Measurements from ENCODE around the gene KCNA1. TPM values are rescaled to one million over a fixed set of nuclear protein-coding genes. Genes with fewer than 3 reads are reported as not detected.

KCNA1 gene
- total RNA-seq, 1 experiment from 2014 or later, result 0.98 TPM

- Histone ChIP-seq H2AK5ac (ENCODE audit: insufficient read length, low read length) (no peak overlapping the region), H3K4me2 (ENCODE audit: insufficient read depth, insufficient read length, low read length) (no peak overlapping the region), H3K9ac (ENCODE audit: extremely low read depth, insufficient read length, low read length) (no peak overlapping the region), H2BK120ac (ENCODE audit: low read depth, low read length, poor library complexity, severe bottlenecking) (no peak overlapping the region), H3K4ac (ENCODE audit: low read depth, low read length) (no peak overlapping the region), H2BK12ac (ENCODE audit: insufficient read length, low read depth, low read length) (no peak overlapping the region), H2BK15ac (ENCODE audit: low read depth, low read length) (no peak overlapping the region), H3K18ac (ENCODE audit: insufficient read length, low read depth, low read length) (no peak overlapping the region), H3K23ac (ENCODE audit: insufficient read length, low read depth, low read length) (no peak overlapping the region), H3K14ac (ENCODE audit: insufficient read depth, low read length) (no peak overlapping the region), H2BK5ac (ENCODE audit: insufficient read length, low read length) (no peak overlapping the region), H4K8ac (replicated peaks; ENCODE audit: insufficient read length, low read depth, low read length) (no peak overlapping the region), H3K79me1 (ENCODE audit: insufficient read depth, low read depth, low read length, poor library complexity, severe bottlenecking) (no peaks in the 10 kb centered on the region), H3K27me3 (ENCODE audit: insufficient read depth, low read length) (no peaks in the 10 kb centered on the region), H4K20me1 (ENCODE audit: control insufficient read depth, insufficient read depth, insufficient read length) (no peaks in the 10 kb centered on the region), H4K5ac (ENCODE audit: insufficient read length, low read depth, low read length) (no peak overlapping the region), H3K56ac (ENCODE audit: insufficient read length, low read depth, low read length) (no peak overlapping the region), H3T11ph (ENCODE audit: low read length) (no peak overlapping the region), H3K4me1 (ENCODE audit: insufficient read depth, low read length) (no peaks in the 10 kb centered on the region), H2BK20ac (ENCODE audit: low read depth, low read length, poor library complexity, severe bottlenecking) (no peak overlapping the region), H3K27ac (ENCODE audit: insufficient read length, low read depth, low read length) (no peak overlapping the region), H3K23me2 (ENCODE audit: insufficient read length, low read depth, low read length, poor library complexity, severe bottlenecking) (no peaks in the 10 kb centered on the region), H2AFZ (ENCODE audit: low read length) (no peak overlapping the region), H4K91ac (ENCODE audit: insufficient read length, low read depth, low read length) (no peak overlapping the region), H3K79me2 (ENCODE audit: insufficient read depth, low read length) (no peaks in the 10 kb centered on the region), H3K9me3 (ENCODE audit: control insufficient read depth, low read depth, low read length) (no peaks in the 10 kb centered on the region)
- Mint-ChIP-seq H3K27ac (no peak overlapping the region), H3K9me3 (no peaks in the 10 kb centered on the region), H3K4me1 (peaks cover 0 to 2% of the 10 kb centered on the region in 2 experiments; a peak in 1 of 4 replicates), H3K4me3 (no peak overlapping the region), H3K36me3 (ENCODE audit: insufficient read depth in 1 of 3, low read depth in 3 of 3) (no peaks in the 10 kb centered on the region), H3K27me3 (ENCODE audit: low read depth) (peaks cover 21% of the 10 kb centered on the region)
- DNase-seq, result no peak
- TF ChIP-seq, protein P1, sequence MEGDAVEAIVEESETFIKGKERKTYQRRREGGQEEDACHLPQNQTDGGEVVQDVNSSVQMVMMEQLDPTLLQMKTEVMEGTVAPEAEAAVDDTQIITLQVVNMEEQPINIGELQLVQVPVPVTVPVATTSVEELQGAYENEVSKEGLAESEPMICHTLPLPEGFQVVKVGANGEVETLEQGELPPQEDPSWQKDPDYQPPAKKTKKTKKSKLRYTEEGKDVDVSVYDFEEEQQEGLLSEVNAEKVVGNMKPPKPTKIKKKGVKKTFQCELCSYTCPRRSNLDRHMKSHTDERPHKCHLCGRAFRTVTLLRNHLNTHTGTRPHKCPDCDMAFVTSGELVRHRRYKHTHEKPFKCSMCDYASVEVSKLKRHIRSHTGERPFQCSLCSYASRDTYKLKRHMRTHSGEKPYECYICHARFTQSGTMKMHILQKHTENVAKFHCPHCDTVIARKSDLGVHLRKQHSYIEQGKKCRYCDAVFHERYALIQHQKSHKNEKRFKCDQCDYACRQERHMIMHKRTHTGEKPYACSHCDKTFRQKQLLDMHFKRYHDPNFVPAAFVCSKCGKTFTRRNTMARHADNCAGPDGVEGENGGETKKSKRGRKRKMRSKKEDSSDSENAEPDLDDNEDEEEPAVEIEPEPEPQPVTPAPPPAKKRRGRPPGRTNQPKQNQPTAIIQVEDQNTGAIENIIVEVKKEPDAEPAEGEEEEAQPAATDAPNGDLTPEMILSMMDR (conservative IDR thresholded peaks at IDR 0.05), result no peak
- no CpG with 5 or more reads among the region's 2 CpGs for WGBS (ENCODE audit: extremely low coverage, insufficient read length, low lambda C conversion rate)
These were observed 24.8 kb downstream of the KCNA1 start for GRCh38 chr12:4934407-4935035.
